NCI-H2171 (cell line): ENCODE data around the gene OSBPL1A.

Source experiments
- DNase-seq: peaks from one replicate; lab custom pipeline; 2025; lab: John Stamatoyannopoulos, UW

The OSBPL1A gene

GRCh38 chr18:24121625-24122024, 276.0 kb downstream of the OSBPL1A start:
- DNase-seq = no peak

GRCh38 chr18:24120676-24121075, 276.9 kb downstream of the OSBPL1A start:
- no peak for DNase-seq

DNA sequence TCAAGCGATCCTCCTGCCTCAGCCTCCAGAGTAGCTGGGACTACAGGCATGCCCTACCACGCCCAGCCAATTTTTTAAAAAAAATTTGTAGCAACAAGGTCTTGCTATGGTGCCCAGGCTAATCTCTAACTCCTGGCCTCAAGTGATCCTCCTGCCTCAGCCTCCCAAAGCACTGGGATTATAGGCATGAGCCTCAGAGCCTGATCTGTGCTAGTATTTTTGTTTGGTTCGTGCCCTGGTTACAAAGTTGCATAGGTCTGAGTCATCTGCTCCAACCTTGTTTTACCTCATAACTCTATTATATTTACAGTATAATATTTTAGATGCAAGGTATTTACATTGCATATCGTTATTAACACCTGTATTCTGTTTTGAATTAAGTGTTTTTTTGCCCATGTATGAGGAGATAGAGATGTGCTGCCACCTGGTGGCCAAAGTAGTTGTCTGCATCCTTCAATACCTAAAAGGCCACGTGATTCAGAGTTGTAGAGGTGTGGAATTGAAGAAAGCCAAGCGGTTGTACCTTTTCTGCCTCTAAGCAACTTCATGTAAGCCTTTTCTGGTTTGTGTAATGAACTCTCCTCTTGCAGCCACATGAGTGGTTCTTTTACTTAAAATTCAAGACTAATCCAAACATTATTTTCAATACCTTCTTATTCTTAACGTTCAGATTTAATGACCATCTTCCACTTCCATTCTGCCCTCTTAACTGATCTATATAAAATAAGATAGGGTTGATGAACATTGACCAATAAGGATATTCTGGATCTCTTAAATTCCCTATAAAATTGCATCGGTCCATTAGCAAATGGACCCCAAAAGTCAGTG, 278.7 kb downstream of the OSBPL1A start:
- DNase-seq = peak; percentile 69

DNA sequence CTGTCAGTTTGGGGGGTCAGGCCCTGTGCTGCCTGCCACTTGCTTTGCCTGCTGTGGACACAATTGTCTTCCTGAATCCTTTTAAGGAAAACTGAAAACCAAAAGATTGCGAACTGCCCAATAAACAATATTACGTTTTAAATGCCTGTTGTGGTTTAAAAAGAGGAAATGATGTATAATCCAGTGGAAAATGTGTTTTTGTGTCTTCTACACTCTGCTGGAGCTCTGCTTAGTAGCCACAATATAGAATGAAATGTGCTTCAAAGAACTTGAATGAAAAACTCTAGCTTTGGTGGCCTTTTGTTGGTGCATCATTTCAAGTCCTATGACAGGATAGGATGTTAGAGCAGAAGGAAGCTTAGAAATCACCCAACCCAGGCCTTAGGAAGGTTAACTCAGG, 282.0 kb downstream of the OSBPL1A start:
- DNase-seq = no peak

- no peak for DNase-seq
Measured at GRCh38 chr18:24114924-24115549, 282.6 kb downstream of the OSBPL1A start.

DNA sequence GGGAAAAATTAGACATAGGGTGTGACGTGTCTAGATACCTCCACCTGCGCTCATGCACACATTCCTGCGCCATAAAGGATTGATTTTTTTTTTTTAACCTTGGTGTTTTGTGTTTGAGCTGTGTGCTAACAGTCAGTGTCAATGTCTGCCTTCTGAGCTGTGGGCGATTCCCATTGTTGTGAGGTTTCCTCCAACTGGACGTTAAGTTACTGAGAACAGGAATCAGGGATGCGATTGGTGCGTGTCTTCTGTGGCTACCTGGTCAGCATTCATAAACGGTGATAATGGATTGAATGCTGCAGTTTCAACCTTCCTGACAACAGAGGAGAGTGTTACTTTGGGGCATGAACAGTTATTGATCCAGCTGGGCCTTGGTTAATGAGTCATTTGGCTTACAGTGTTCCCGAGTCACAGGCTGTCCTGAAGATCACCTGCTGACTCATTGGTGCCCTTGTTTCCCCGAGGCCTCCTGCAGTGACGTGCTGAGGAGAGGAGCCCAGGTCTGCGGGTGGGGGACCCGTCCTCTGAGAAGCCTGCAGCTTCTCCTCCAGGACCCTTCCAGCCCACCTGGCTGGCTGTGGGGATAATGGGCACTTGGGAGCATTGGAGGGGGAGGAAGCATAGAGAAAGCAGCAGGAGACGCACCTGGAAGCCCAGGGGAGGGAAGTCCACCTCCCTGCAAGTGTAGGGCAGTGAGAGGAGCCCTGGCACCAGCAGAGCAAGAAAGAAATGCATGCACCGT, 284.6 kb downstream of the OSBPL1A start:
- no peak for DNase-seq

DNA sequence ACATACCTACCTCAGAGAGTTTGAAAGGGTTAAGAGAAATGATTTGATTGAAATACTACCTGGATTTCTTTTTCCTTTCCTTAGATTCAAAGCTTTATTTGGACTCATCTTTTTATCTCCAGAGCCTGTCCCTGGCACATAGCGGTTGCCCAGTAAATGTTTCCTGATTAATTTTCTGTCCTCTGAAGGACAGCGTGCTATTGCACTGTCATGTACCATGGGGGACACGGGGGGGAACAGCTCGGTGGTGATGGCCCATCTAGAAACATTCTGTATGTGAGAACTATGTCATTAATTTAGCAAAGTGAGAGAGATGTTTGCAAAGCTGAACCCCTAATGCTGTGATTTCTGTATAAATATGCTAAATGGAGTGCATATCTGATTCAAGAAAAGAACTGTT, 285.2 kb downstream of the OSBPL1A start:
- no peak for DNase-seq
